Measurements from ENCODE around the gene AUTS2. TPM values are rescaled to one million over a fixed set of nuclear protein-coding genes. Genes with fewer than 3 reads are reported as not detected.

AUTS2 gene
- total and polyA plus RNA-seq, 7 experiments from 2014 or later, result 0.40 to 31.7 (median 4.2) TPM

- intact Hi-C loops (cut with micrococcal nuclease), result no loop called here
- no peak for DNase-seq
- POLR2A ChIA-PET, result no interaction called here
- H3K9me3 ChIP-seq (ENCODE audit: control insufficient read depth in 2 of 3, low read length in 3 of 3), result no peaks in the 10 kb centered on the region
- no peaks in the 10 kb centered on the region for H3K36me3 ChIP-seq (ENCODE audit: control insufficient read depth in 2 of 3, insufficient read depth in 3 of 3, low read length in 3 of 3)
- Mint-ChIP-seq H3K9me3 (peaks cover 0 to 8% (median 0%) of the 10 kb centered on the region in 11 donors), H3K36me3 (no peaks in the 10 kb centered on the region), H3K4me3 (no peak overlapping the region), H3K27ac (no peak overlapping the region), H3K27me3 (peaks cover 0 to 16% (median 6%) of the 10 kb centered on the region in 5 donors), H3K4me1 (no peaks in the 10 kb centered on the region)
- no peak overlapping the region for H3K27ac ChIP-seq (ENCODE audit: low read depth, low read length)
- no peak for ATAC-seq
- H3K4me1 ChIP-seq (ENCODE audit: control insufficient read depth in 2 of 2, insufficient read depth in 2 of 2, low read length in 2 of 2), result no peaks in the 10 kb centered on the region
- CTCF ChIA-PET, result interaction anchor here (0.9 kb wide), 1 partner anchor 16 kb away, joined by 4 read pairs; no protein-coding TSS in a partner anchor
- no peaks in the 10 kb centered on the region for H3K27me3 ChIP-seq (ENCODE audit: control insufficient read depth in 2 of 2, insufficient read depth in 2 of 2, low read length in 2 of 2)
- no peak overlapping the region for H3K4me3 ChIP-seq (ENCODE audit: low read length)
These were observed 242.0 kb downstream of the AUTS2 start for GRCh38 chr7:69840248-69840647.

GRCh38 chr7:69843653-69844052 is 245.4 kb downstream of the AUTS2 start:
- ChIA-PET POLR2A (no interaction called here), CTCF (no interaction called here)
- no peak overlapping the region for H3K27ac Mint-ChIP-seq
- no peaks in the 10 kb centered on the region for H3K36me3 Mint-ChIP-seq
- no peak overlapping the region for H3K4me3 ChIP-seq (ENCODE audit: low read length)
- intact Hi-C loops (cut with micrococcal nuclease), result no loop called here
- H3K27ac ChIP-seq (ENCODE audit: low read depth, low read length), result no peak overlapping the region
- peaks cover 0 to 8% (median 0%) of the 10 kb centered on the region in 11 donors for H3K9me3 Mint-ChIP-seq
- ATAC-seq (no peak), DNase-seq (no peak)
- H3K27me3 ChIP-seq (ENCODE audit: control insufficient read depth in 2 of 2, insufficient read depth in 2 of 2, low read length in 2 of 2), result no peaks in the 10 kb centered on the region
- no peak overlapping the region for H3K4me3 Mint-ChIP-seq
- no peaks in the 10 kb centered on the region for H3K36me3 ChIP-seq (ENCODE audit: control insufficient read depth in 2 of 3, insufficient read depth in 3 of 3, low read length in 3 of 3)
- no peaks in the 10 kb centered on the region for H3K4me1 ChIP-seq (ENCODE audit: control insufficient read depth in 2 of 2, insufficient read depth in 2 of 2, low read length in 2 of 2)
- H3K9me3 ChIP-seq (ENCODE audit: control insufficient read depth in 2 of 3, low read length in 3 of 3), result no peaks in the 10 kb centered on the region
- peaks cover 0 to 16% (median 6%) of the 10 kb centered on the region in 5 donors for H3K27me3 Mint-ChIP-seq
- H3K4me1 Mint-ChIP-seq, result no peaks in the 10 kb centered on the region

- peaks cover 0 to 8% (median 0%) of the 10 kb centered on the region in 11 donors for H3K9me3 Mint-ChIP-seq
- Histone ChIP-seq H3K4me1 (ENCODE audit: control insufficient read depth in 2 of 2, insufficient read depth in 2 of 2, low read length in 2 of 2) (no peaks in the 10 kb centered on the region), H3K36me3 (ENCODE audit: control insufficient read depth in 2 of 3, insufficient read depth in 3 of 3, low read length in 3 of 3) (no peaks in the 10 kb centered on the region), H3K27me3 (ENCODE audit: control insufficient read depth in 2 of 2, insufficient read depth in 2 of 2, low read length in 2 of 2) (no peaks in the 10 kb centered on the region), H3K4me3 (ENCODE audit: low read length) (no peak overlapping the region), H3K9me3 (ENCODE audit: control insufficient read depth in 2 of 3, low read length in 3 of 3) (no peaks in the 10 kb centered on the region), H3K27ac (ENCODE audit: low read depth, low read length) (no peak overlapping the region)
- DNase-seq (no peak), ATAC-seq (no peak)
- no peak overlapping the region for H3K27ac Mint-ChIP-seq
- POLR2A ChIA-PET, result no interaction called here
- peaks cover 0 to 13% (median 4%) of the 10 kb centered on the region in 5 donors for H3K27me3 Mint-ChIP-seq
- no peaks in the 10 kb centered on the region for H3K36me3 Mint-ChIP-seq
- H3K4me3 Mint-ChIP-seq, result no peak overlapping the region
- intact Hi-C loops (cut with micrococcal nuclease), result no loop called here
- CTCF ChIA-PET, result interaction anchor here (0.5 kb wide), 1 partner anchor 8 kb away, joined by 3 read pairs; no protein-coding TSS in a partner anchor
- no peaks in the 10 kb centered on the region for H3K4me1 Mint-ChIP-seq
These were observed 246.1 kb downstream of the AUTS2 start for GRCh38 chr7:69844264-69844868.

- no peaks in the 10 kb centered on the region for H3K36me3 Mint-ChIP-seq
- ChIA-PET POLR2A (no interaction called here), CTCF (no interaction called here)
- intact Hi-C loops (cut with micrococcal nuclease), result no loop called here
- Histone ChIP-seq H3K27me3 (ENCODE audit: control insufficient read depth in 2 of 2, insufficient read depth in 2 of 2, low read length in 2 of 2) (no peaks in the 10 kb centered on the region), H3K36me3 (ENCODE audit: control insufficient read depth in 2 of 3, insufficient read depth in 3 of 3, low read length in 3 of 3) (no peaks in the 10 kb centered on the region), H3K4me3 (ENCODE audit: low read length) (no peak overlapping the region), H3K9me3 (ENCODE audit: control insufficient read depth in 2 of 3, low read length in 3 of 3) (no peaks in the 10 kb centered on the region), H3K27ac (ENCODE audit: low read depth, low read length) (no peak overlapping the region), H3K4me1 (ENCODE audit: control insufficient read depth in 2 of 2, insufficient read depth in 2 of 2, low read length in 2 of 2) (no peaks in the 10 kb centered on the region)
- H3K9me3 Mint-ChIP-seq, result peaks cover 0 to 5% (median 0%) of the 10 kb centered on the region in 11 donors
- no peak for DNase-seq
- no peaks in the 10 kb centered on the region for H3K4me1 Mint-ChIP-seq
- no peak for ATAC-seq
- no peak overlapping the region for H3K4me3 Mint-ChIP-seq
- H3K27ac Mint-ChIP-seq, result peak overlapping the region in 1 of 9 donors; percentile 83
- peaks cover 0 to 10% (median 4%) of the 10 kb centered on the region in 5 donors for H3K27me3 Mint-ChIP-seq
These were observed 247.6 kb downstream of the AUTS2 start for GRCh38 chr7:69845721-69846495.

GRCh38 chr7:69847921-69848612 is 249.8 kb downstream of the AUTS2 start:
- peaks cover 0 to 2% (median 0%) of the 10 kb centered on the region in 5 donors for H3K27me3 Mint-ChIP-seq
- peaks cover 0 to under 1% (median 0%) of the 10 kb centered on the region in 11 donors for H3K9me3 Mint-ChIP-seq
- POLR2A ChIA-PET, result no interaction called here
- DNase-seq, result no peak
- intact Hi-C loops (cut with micrococcal nuclease), result no loop called here
- H3K4me1 Mint-ChIP-seq, result no peaks in the 10 kb centered on the region
- no peak overlapping the region for H3K27ac Mint-ChIP-seq
- Histone ChIP-seq H3K4me1 (ENCODE audit: control insufficient read depth in 2 of 2, insufficient read depth in 2 of 2, low read length in 2 of 2) (no peaks in the 10 kb centered on the region), H3K4me3 (ENCODE audit: low read length) (no peak overlapping the region), H3K27ac (ENCODE audit: low read depth, low read length) (no peak overlapping the region), H3K36me3 (ENCODE audit: control insufficient read depth in 2 of 3, insufficient read depth in 3 of 3, low read length in 3 of 3) (no peaks in the 10 kb centered on the region), H3K9me3 (ENCODE audit: control insufficient read depth in 2 of 3, low read length in 3 of 3) (no peaks in the 10 kb centered on the region), H3K27me3 (ENCODE audit: control insufficient read depth in 2 of 2, insufficient read depth in 2 of 2, low read length in 2 of 2) (no peaks in the 10 kb centered on the region)
- no peak for ATAC-seq
- CTCF ChIA-PET, result no interaction called here
- H3K4me3 Mint-ChIP-seq, result no peak overlapping the region
- H3K36me3 Mint-ChIP-seq, result no peaks in the 10 kb centered on the region

GRCh38 chr7:69849268-69849667 is 251.0 kb downstream of the AUTS2 start:
- Histone ChIP-seq H3K9me3 (ENCODE audit: control insufficient read depth in 2 of 3, low read length in 3 of 3) (no peaks in the 10 kb centered on the region), H3K27me3 (ENCODE audit: control insufficient read depth in 2 of 2, insufficient read depth in 2 of 2, low read length in 2 of 2) (no peaks in the 10 kb centered on the region), H3K4me1 (ENCODE audit: control insufficient read depth in 2 of 2, insufficient read depth in 2 of 2, low read length in 2 of 2) (no peaks in the 10 kb centered on the region), H3K36me3 (ENCODE audit: control insufficient read depth in 2 of 3, insufficient read depth in 3 of 3, low read length in 3 of 3) (no peaks in the 10 kb centered on the region), H3K27ac (ENCODE audit: low read depth, low read length) (no peak overlapping the region), H3K4me3 (ENCODE audit: low read length) (no peak overlapping the region)
- ATAC-seq (no peak), DNase-seq (no peak)
- Mint-ChIP-seq H3K4me3 (no peak overlapping the region), H3K27ac (no peak overlapping the region), H3K27me3 (no peaks in the 10 kb centered on the region), H3K36me3 (no peaks in the 10 kb centered on the region), H3K9me3 (no peaks in the 10 kb centered on the region), H3K4me1 (no peaks in the 10 kb centered on the region)
- CTCF ChIA-PET, result interaction anchor here (0.8 kb wide), 1 partner anchor 286 kb away, joined by 4 read pairs; no protein-coding TSS in a partner anchor
- POLR2A ChIA-PET, result no interaction called here
- intact Hi-C loops (cut with micrococcal nuclease), result no loop called here

All from naive thymus-derived CD4-positive, alpha-beta T cell (primary cell).